HG03159 (cell line): Measurements from ENCODE around the gene PON2.
A peak's percentile ranks its signal among the peaks of the same experiment; 100 is the strongest.
"Not testable (repeated sequence)": the region's sequence is repeated elsewhere in the genome, so short reads cannot be mapped to it uniquely, and the experiment has no call there.

Experiments
- ATAC-seq: cut with Tn5 transposase; IDR thresholded peaks from one replicate; pipeline ENCODE4 v1.9.1; 2021; ENCODE audit warnings: mild to moderate bottlenecking, moderate library complexity; ENCODE audit not compliant: unreplicated experiment

PON2 gene

GRCh38 chr7:95434557-95435421, at the start of gene PON2:
Gene PON2 (minus strand): TSS chr7:95435028. CDS start chr7:95434951, 77 bp downstream.
- peak; percentile 92 for ATAC-seq

DNA sequence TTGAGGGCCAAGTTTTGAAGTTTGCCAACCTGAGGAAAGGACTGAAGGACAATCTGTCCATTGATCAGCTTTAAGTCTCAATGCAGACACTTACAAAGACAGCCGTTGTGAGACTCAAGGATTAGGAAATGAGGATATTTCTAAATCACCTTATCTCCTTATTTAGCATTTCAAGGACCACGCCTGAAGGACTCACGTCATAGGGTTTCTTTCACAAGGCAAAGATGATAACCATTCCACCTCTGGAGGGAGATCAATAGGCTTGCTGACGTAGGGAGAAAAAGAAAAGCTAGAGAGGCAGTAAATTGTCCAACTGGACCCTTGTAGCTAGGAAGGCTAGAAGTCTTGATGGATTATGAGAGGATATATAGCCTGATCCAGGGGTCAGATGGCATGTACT, 47.6 kb upstream of the PON2 start:
- ATAC-seq = no peak

DNA sequence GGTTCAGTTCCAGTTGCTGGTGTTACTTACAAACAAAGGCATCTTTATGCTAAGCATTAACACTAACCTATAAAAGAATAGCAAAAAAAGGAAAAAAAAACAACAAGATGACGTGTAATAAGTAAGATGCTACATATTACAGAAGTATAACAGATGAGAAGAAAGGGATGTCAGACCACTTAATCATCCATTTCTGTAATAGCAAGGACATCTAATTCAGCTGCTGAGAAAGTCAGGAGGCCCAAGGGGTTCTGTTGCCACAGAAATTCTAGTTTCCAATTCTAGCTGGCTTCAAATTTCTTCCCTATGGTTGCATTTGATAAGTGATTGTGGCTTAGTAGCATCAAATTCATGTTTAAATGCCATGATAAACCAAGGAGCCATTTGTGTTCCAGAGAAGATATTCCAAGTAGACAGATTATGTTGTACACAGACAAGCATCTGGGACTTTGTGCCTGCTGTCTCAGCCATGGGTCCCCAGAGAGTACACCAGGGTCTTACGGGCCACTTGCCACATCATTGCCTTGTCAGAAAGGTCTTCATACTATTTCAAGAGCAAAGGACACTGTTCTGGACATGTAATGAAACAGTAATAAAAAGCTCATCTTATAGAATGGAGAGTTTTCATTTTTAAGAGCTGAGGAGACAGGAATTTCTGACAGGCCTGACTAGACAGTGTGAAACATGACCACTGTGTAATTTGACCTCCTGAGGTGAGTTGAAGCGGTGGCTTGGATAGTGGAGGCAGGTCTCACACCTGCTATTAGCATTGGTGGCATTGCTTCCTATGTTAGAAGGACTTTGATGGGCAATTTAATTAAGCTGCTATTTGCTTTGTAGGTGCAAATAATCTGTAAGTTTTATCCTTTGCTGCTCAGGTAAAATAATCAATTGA, 46.7 kb upstream of the PON2 start:
- no peak for ATAC-seq

GRCh38 chr7:95479992-95480624, 45.3 kb upstream of the PON2 start:
- ATAC-seq = peak; percentile 79

DNA sequence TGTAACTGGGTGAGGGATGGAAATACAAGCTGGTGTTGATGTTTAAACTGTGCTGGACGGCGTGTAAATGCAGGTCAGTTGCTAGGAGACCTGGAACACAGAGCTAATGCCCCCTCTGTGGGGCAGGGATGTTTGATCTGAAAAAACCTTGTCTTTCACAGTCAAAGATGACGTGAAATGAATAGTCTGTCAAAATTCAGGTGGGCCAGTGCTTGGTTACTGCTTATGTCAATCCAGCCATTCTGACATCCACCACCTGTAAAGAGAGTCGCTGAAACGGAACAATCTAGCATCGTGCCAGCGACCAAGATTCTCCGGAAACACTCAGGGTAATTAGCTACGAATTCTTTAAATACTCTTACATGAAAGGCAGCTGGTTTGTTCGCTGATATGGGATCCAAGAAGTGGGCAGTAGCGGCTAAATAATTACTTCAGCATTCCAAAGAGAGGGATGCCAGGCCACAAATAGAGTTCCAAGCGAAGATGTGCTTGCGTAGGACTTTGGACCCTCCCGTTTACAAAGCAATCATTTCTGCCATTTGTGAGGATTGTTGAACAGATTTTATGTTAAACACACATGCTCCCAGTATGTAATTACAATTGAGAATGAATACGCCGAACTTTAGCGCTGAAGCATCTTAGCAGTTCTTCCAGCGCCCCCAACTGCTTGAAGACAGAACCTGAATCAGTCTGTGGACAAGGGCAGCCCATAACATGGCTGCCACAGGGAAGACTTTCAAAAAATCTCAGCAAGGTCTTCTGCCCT, 43.6 kb upstream of the PON2 start:
- ATAC-seq = no peak

- ATAC-seq = peak; percentile 75
Measured at GRCh38 chr7:95476904-95477594, 42.2 kb upstream of the PON2 start.

DNA sequence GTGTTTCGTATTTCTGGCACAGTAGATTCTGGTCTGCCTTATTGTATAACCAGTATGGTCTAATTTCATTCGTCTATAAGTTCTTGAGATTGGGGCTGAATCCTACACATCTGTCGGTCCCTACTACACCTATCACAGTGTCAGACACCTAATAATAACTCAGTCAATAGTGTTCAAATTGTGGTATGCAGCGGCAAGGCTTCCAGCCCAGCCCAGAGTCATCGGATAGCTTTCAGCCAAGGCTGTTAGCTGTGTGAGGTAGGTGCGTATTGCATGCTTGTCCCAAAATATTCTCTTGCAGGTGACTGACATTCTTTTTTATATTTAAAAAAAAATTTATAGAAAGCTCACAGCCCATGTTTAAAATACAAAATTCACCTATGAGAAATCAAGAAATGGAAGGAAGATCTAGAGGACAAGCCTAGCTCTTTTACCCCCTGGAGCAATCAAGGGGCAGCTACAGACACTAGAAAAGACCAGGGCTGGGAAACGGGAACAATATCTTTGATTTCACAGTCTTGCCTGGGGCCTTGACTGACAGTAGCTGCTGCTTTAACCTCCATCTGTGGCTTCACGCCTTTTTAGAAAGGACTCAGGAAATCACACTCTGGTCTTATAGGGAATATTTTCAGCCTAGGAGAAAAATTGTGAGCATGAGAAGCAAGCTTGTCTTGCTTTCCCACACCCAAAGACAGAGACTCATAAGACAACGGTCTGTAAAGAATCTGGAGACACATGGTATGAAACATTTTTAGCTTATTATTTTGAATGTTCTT, 41.4 kb upstream of the PON2 start:
- ATAC-seq = no peak

DNA sequence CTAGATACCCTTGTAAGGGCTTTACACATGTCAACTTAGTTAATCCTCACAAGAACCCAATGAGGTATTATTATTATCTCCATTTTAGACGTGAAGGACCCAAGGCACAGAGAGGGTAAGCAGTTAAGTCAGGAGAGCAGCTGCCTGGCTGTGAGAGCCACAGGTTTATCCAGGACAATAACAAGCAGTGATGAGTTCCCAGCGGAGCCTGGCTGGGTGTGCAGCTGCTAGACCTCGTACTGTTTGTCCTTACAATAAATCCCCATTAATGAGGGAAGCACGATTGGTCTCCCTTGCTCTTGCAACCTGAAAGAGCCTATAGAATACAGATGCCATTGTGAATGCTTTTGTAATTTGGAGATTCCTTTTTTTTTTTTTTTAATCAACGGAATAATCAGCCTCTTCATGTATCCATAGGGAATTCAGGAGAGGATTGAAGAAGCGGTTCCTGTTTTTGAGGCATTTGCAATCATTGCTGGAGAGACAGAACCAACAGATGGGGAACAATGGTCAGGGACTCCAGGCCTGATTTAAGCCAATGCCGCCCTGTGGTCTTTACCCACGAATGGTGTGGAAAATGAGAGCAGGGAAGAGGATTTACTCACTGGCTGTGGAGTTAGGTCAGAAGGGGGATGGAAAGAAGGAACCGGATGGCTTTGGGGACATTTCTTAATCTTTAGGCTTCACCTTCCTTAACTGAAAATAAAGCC, 38.6 kb upstream of the PON2 start:
- no peak for ATAC-seq

- ATAC-seq = no peak
Measured at GRCh38 chr7:95472581-95473161, 37.8 kb upstream of the PON2 start.

DNA sequence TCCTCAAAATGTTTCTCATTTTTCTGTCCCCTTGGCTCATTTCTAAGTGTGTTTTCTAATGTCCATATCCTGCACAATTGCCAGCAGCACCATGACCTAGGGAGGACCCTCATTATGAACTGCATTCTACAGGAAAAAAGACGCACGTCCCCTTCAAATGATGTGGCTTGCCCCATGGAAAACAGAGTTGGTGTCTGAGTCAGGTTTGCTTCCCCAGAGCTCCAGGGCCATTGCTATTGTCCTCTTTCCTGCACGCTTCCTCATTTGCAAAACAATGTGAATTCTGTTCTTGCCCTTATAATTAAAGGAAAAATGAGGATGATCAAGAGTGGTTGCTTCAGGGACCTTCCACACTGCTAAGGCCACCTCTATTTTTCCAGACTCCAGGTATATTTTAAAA, 36.2 kb upstream of the PON2 start:
- ATAC-seq = no peak

DNA sequence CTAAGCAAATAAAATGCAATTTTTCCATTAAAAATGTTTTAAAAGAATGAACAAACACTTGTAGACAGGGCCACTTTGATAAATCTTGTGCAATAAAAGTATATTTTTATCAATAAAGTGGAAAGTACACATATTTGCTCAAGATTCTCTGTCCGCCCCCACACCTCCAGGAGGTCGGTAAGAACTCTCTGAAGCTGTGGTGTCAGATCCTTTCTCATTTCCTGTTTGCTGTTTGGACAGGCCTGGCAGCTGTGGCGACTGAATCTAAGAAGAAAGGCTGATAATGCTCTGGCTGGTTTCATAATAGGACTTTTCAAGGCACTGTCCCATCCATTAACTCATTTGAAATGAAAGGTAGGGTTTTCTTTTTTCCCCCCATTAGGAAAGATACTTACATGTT, 35.6 kb upstream of the PON2 start:
- peak; percentile 99 for ATAC-seq

GRCh38 chr7:95469848-95470247, 35.0 kb upstream of the PON2 start:
- no peak for ATAC-seq

- ATAC-seq = no peak
Measured at GRCh38 chr7:95469187-95469586, 34.4 kb upstream of the PON2 start.

GRCh38 chr7:95467912-95468607, 33.2 kb upstream of the PON2 start:
- ATAC-seq = no peak

- not testable (repeated sequence) for ATAC-seq
Measured at GRCh38 chr7:95460653-95461052, 25.8 kb upstream of the PON2 start.

DNA sequence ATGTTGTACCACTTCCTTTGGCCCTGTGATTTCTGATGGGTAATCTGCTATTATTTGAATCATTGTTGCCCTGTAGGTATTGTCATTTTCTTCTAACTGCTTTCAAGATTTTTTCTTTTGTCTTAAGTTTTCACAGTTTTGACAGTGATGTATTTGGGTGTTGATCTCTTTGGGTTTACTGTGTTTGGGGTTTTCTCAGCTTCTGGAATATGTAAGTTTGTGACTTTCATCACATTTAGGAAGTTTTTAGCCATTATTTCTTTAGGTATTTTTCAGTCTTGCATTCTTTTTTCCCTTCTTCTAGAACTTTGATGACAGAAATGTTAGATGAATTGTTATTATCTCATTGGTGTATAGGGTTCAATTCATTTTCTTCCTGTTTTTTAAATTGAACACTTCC, 23.1 kb upstream of the PON2 start:
- no peak for ATAC-seq

DNA sequence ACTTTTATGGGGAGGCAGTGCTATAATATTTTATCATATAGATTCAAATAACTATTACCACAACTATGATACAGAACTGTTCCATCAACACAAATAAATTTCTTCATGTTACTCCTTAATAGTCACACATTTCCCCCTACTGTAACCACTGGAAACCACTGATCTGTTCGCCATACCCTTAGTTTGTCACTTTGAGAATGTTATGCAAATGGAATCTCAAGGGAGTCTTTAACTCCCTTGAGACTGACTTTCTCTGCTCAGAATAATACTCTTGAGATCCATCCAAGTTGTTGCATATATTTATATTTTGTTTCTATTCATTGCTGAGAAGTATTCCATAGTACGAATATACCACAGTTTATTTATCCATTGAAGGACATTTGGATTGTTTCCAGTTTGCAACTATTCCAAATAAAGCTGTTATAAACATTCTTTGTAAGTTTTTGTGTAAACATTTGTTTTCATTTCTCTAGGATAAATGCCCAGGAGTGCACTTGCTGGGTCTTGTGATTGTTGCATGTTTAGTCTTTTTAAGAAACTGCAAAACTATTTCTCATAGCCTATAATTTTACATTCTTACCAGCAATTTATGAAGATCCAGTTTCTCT, 19.7 kb upstream of the PON2 start:
- no peak for ATAC-seq
